Mesendoderm (in vitro differentiated cells): ENCODE data around the gene POGK.
"Not testable (repeated sequence)": the region's sequence is repeated elsewhere in the genome, so short reads cannot be mapped to it uniquely, and the experiment has no call there.

Experiments used
- DNase-seq: peaks from one replicate; pipeline ENCODE4 v3.0.0; 2013
- H2AK5ac ChIP-seq: 2 replicates; pipeline ENCODE4 v1.6.1; 2013; ENCODE audit warnings: low read length, inconsistent platforms
- H2BK120ac ChIP-seq: 2 replicates; pipeline ENCODE4 v1.6.1; 2013; ENCODE audit warnings: low read depth, mild to moderate bottlenecking, low read length, moderate library complexity, mixed read lengths
- H2BK15ac ChIP-seq: replicated peaks from 2 replicates; pipeline ENCODE4 v1.6.1; 2013; ENCODE audit warnings: low read depth, mild to moderate bottlenecking, moderate library complexity
- H2BK5ac ChIP-seq: 2 replicates; pipeline ENCODE4 v1.6.1; 2013; ENCODE audit warnings: low read length, inconsistent platforms
- H3K18ac ChIP-seq: 2 replicates; pipeline ENCODE4 v1.6.1; 2013; ENCODE audit warnings: mild to moderate bottlenecking, low read length, mixed read lengths
- H3K23ac ChIP-seq: one replicate; pipeline ENCODE4 v1.6.1; 2013; ENCODE audit warnings: low read length
- H3K27ac ChIP-seq: 2 replicates; pipeline ENCODE4 v1.5.1; 2013; ENCODE audit warnings: low read depth, mild to moderate bottlenecking, inconsistent platforms, low read length, moderate library complexity
- H3K27me3 ChIP-seq: 2 replicates; pipeline ENCODE4 v1.6.1; 2013; ENCODE audit warnings: low read length, control low read depth, mild to moderate bottlenecking, inconsistent platforms; ENCODE audit not compliant: insufficient read depth, poor library complexity
- H3K36me3 ChIP-seq: 2 replicates; pipeline ENCODE4 v1.6.1; 2013; ENCODE audit warnings: low read length, inconsistent platforms; ENCODE audit not compliant: control insufficient read depth, insufficient read depth
- H3K4ac ChIP-seq: one replicate; pipeline ENCODE4 v1.6.1; 2013; ENCODE audit warnings: low read depth, mild to moderate bottlenecking, low read length, moderate library complexity
- H3K4me1 ChIP-seq: 2 replicates; pipeline ENCODE4 v1.6.1; 2013; ENCODE audit warnings: low read depth, low read length, inconsistent platforms; ENCODE audit not compliant: control insufficient read depth
- H3K4me2 ChIP-seq: 2 replicates; pipeline ENCODE4 v1.6.1; 2013; ENCODE audit warnings: low read length
- H3K4me3 ChIP-seq: 2 replicates; pipeline ENCODE4 v1.5.1; 2013; ENCODE audit warnings: mild to moderate bottlenecking, low read length
- H3K56ac ChIP-seq: one replicate; pipeline ENCODE4 v1.6.1; 2013; ENCODE audit warnings: low read length
- H3K79me1 ChIP-seq: 2 replicates; pipeline ENCODE4 v1.6.1; 2013; ENCODE audit warnings: low read length, inconsistent platforms
- H3K79me2 ChIP-seq: 2 replicates; pipeline ENCODE4 v1.6.1; 2013; ENCODE audit warnings: mild to moderate bottlenecking, low read length; ENCODE audit not compliant: control insufficient read depth, insufficient read depth
- H3K9ac ChIP-seq: 2 replicates; pipeline ENCODE4 v1.6.1; 2013; ENCODE audit warnings: low read length, inconsistent platforms
- H4K5ac ChIP-seq: one replicate; pipeline ENCODE4 v1.6.1; 2013; ENCODE audit warnings: low read length
- H4K8ac ChIP-seq: one replicate; pipeline ENCODE4 v1.6.1; 2013; ENCODE audit warnings: low read depth, mild to moderate bottlenecking, control low read depth, low read length, moderate library complexity
- WGBS: extraction: QIAGEN DNeasy Blood & Tissue Kit; methylation state at CpG from one replicate; pipeline ENCODE4 v1.1.7; 2013; ENCODE audit warnings: low lambda C conversion rate, missing lambda C conversion rate; ENCODE audit not compliant: insufficient coverage; ENCODE audit errors: extremely low coverage; 5-methylcytosine and 5-hydroxymethylcytosine counted together

POGK gene

DNA sequence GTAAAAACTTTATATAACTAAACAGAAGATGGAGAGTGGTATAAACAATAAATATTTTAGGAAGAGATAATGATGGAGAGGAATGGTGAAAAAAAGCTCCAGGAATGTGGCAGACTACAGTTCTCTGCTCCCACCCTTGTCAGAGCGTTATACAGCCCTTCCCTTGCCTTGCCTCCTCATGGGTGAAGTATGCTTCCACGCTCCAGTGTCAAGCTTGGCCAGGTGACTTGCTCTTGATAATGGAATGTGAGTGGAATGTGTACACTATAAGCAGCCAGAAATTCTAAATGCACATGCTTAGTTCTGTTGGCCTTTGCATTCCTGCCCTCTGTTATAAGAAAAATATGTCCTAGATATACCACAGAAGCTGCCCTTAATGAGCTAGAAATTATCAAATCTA lies 24.7 kb upstream of the POGK start:
- Histone ChIP-seq H3K27me3 (no peaks in the 10 kb centered on the region), H3K56ac (no peak overlapping the region), H3K36me3 (no peaks in the 10 kb centered on the region), H3K23ac (no peak overlapping the region), H3K79me1 (no peaks in the 10 kb centered on the region), H3K79me2 (no peaks in the 10 kb centered on the region), H2BK5ac (no peak overlapping the region), H3K4me3 (no peak overlapping the region), H4K5ac (no peak overlapping the region), H3K4ac (no peak overlapping the region), H3K4me2 (no peak overlapping the region), H3K18ac (no peak overlapping the region), H3K9ac (no peak overlapping the region), H2BK15ac (no peak overlapping the region), H3K4me1 (no peaks in the 10 kb centered on the region), H4K8ac (no peak overlapping the region), H2BK120ac (no peak overlapping the region), H3K27ac (no peak overlapping the region), H2AK5ac (no peak overlapping the region)
- WGBS = no CpG with 5 or more reads among the region's 2 CpGs
- DNase-seq = no peak

DNA sequence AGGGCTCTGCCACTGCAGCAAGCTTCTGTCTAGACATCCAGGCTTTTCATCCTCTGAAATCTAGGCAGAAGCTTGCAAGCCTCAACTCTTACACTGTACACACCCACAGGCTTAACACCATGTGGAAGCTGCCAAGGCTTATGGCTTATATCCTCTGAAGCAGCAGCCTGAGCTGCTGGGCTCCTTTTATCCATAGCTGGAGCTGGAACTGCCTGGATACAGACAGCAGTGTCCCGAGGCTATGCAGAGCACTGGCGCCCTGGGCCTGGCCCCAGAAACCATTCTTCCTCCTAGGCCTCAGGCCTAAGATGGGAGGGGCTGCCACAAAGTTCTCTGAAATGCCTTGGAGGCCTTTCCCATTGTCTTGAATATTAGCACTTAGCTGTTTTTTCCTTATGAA lies 19.3 kb upstream of the POGK start:
- Histone ChIP-seq H2BK120ac (no peak overlapping the region), H3K23ac (no peak overlapping the region), H3K27me3 (no peaks in the 10 kb centered on the region), H3K27ac (no peak overlapping the region), H2BK5ac (no peak overlapping the region), H3K79me2 (no peaks in the 10 kb centered on the region), H3K79me1 (no peaks in the 10 kb centered on the region), H3K56ac (no peak overlapping the region), H3K4ac (no peak overlapping the region), H4K8ac (no peak overlapping the region), H2BK15ac (no peak overlapping the region), H2AK5ac (no peak overlapping the region), H3K4me3 (no peak overlapping the region), H3K36me3 (no peaks in the 10 kb centered on the region), H3K4me1 (no peaks in the 10 kb centered on the region), H3K18ac (no peak overlapping the region), H3K4me2 (no peak overlapping the region), H3K9ac (no peak overlapping the region), H4K5ac (no peak overlapping the region)
- WGBS = no CpG with 5 or more reads among the region's 2 CpGs
- DNase-seq = no peak

DNA sequence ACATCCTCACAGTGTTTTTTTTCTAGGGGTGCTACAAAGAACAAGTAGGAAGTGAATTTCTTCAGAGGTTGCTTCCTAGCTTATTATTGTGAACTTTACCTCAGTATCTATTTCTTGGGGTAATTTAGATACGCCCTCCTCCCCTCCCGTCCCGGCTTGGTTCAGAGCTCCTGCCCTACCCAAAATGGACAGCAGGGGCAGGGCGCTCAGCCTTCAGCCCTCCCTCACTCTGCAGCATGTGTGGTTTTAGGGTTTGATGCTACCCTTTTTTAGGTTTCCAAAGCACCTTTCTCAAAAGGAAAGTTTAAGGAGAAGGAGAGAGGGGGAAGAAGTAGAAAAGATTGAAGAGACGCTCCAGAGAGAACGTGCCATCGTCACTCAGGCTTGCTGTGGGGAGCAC lies 16.9 kb upstream of the POGK start:
- no peak overlapping the region for H4K8ac ChIP-seq
- H2AK5ac ChIP-seq = no peak overlapping the region
- no peak overlapping the region for H3K56ac ChIP-seq
- H3K9ac ChIP-seq = no peak overlapping the region
- H3K4ac ChIP-seq = no peak overlapping the region
- H3K36me3 ChIP-seq = no peaks in the 10 kb centered on the region
- no peak overlapping the region for H3K4me3 ChIP-seq
- H4K5ac ChIP-seq = no peak overlapping the region
- H3K79me1 ChIP-seq = no peaks in the 10 kb centered on the region
- no peak overlapping the region for H2BK5ac ChIP-seq
- no peak overlapping the region for H3K23ac ChIP-seq
- H3K27ac ChIP-seq = no peak overlapping the region
- no peak overlapping the region for H3K18ac ChIP-seq
- H3K4me1 ChIP-seq = no peaks in the 10 kb centered on the region
- WGBS = no CpG with 5 or more reads among the region's 7 CpGs
- peak; percentile 32 for DNase-seq
- no peak overlapping the region for H2BK15ac ChIP-seq
- H3K4me2 ChIP-seq = no peak overlapping the region
- no peaks in the 10 kb centered on the region for H3K27me3 ChIP-seq
- H2BK120ac ChIP-seq = no peak overlapping the region
- no peaks in the 10 kb centered on the region for H3K79me2 ChIP-seq

DNA sequence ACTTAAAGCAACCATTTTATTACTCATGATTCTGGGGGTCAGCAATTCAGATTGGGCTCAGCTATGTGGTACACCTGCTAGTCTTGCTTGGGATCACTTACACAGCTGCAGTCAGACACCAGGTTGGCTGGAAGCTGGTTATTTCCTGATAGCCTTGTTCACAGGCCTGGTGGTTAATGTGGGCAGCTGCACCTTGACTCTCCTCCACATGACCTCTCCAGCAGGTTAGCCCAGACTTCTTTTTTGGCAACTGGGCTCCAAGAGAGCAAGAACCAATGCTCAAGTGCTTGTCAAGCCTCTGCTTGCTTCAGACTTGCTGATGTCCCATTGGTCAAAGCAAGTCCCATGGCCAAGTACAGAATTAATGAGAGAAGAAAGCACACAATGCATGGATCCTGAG lies 11.8 kb upstream of the POGK start:
- H3K9ac ChIP-seq = no peak overlapping the region

DNA sequence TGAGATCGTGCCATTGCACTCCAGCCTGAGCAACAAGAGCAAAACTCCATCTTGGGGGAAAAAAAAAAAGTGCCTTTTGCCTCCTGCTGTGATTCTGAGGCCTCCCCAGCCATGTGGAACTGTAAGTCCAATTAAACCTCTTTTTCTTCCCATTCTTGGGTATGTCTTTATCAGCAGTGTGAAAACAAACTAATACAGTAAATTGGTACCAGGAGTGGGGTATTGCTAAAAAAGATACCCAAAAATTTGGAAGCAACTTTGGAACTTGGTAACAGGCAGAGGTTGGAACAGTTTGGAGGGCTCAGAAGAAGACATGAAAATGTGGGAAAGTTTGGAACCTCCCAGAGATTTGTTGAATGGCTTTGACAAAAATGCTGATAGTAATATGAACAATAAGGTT lies 9.5 kb upstream of the POGK start:
- H3K27ac ChIP-seq, H3K79me2 ChIP-seq, H3K4me1 ChIP-seq, H3K23ac ChIP-seq, H2AK5ac ChIP-seq, H3K56ac ChIP-seq, DNase-seq, H4K8ac ChIP-seq, H3K9ac ChIP-seq, H3K4me2 ChIP-seq, H2BK15ac ChIP-seq, H3K27me3 ChIP-seq, H2BK120ac ChIP-seq, H2BK5ac ChIP-seq, H3K36me3 ChIP-seq, H3K18ac ChIP-seq, H4K5ac ChIP-seq, H3K4ac ChIP-seq, H3K79me1 ChIP-seq, H3K4me3 ChIP-seq: not testable (repeated sequence)
- no CpG with 5 or more reads among the region's 1 CpG for WGBS

More for the DNA sequence above, 11.8 kb upstream of the POGK start:
- H3K4me1 ChIP-seq = no peaks in the 10 kb centered on the region
- H3K27me3 ChIP-seq = no peaks in the 10 kb centered on the region
- H3K4me3 ChIP-seq = no peak overlapping the region
- H3K23ac ChIP-seq = no peak overlapping the region
- H3K4me2 ChIP-seq = no peak overlapping the region
- no peaks in the 10 kb centered on the region for H3K36me3 ChIP-seq
- no peak overlapping the region for H2AK5ac ChIP-seq
- no peak overlapping the region for H4K8ac ChIP-seq
- no peak overlapping the region for H2BK15ac ChIP-seq
- no peak for DNase-seq
- no peak overlapping the region for H3K27ac ChIP-seq
- no peak overlapping the region for H3K56ac ChIP-seq
- no peak overlapping the region for H4K5ac ChIP-seq
- no peak overlapping the region for H3K18ac ChIP-seq
- H3K4ac ChIP-seq = no peak overlapping the region
- H3K79me1 ChIP-seq = no peaks in the 10 kb centered on the region
- H2BK120ac ChIP-seq = no peak overlapping the region
- H3K79me2 ChIP-seq = no peaks in the 10 kb centered on the region
- H2BK5ac ChIP-seq = no peak overlapping the region

DNA sequence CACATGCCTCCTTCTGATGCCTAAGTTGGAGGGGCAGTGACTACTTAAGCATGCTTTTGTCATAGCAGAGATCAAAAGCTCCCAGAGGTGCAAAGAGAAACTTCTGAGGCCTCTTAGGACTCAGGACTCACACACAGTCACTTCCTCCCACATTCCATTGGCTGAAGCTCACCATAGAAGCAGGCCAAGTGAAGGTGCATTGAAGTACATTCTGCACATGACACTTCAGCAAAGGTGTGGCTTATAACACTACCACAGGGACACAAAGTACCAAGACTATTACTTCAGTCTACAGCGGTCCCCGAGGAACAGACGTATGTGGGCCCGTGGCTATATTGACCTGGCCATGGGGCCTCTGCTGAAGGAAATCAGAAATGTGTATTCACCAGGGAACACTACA lies 2.5 kb upstream of the POGK start:
- H3K4me1 ChIP-seq = peaks cover 10% of the 10 kb centered on the region
- H3K56ac ChIP-seq = no peak overlapping the region
- no peak overlapping the region for H4K8ac ChIP-seq
- H3K79me1 ChIP-seq = peaks cover 5% of the 10 kb centered on the region
- H2BK15ac ChIP-seq = no peak overlapping the region
- no peak overlapping the region for H3K27ac ChIP-seq
- H3K79me2 ChIP-seq = peaks cover 15% of the 10 kb centered on the region
- H4K5ac ChIP-seq = no peak overlapping the region
- peak; percentile 61 for DNase-seq
- WGBS = no CpG with 5 or more reads among the region's 4 CpGs
- H3K18ac ChIP-seq = no peak overlapping the region
- no peak overlapping the region for H3K9ac ChIP-seq
- H2AK5ac ChIP-seq = no peak overlapping the region
- H2BK5ac ChIP-seq = no peak overlapping the region
- H3K36me3 ChIP-seq = peaks cover 4% of the 10 kb centered on the region
- H3K4me2 ChIP-seq = no peak overlapping the region
- H2BK120ac ChIP-seq = no peak overlapping the region
- no peak overlapping the region for H3K4me3 ChIP-seq
- no peaks in the 10 kb centered on the region for H3K27me3 ChIP-seq
- H3K4ac ChIP-seq = no peak overlapping the region
- no peak overlapping the region for H3K23ac ChIP-seq
